NCI-H1417 treated with DMSO at 0.1 percent for 48 hours (cell line): Measurements from ENCODE around the gene ERCC4.
"Not testable (repeated sequence)": the region's sequence is repeated elsewhere in the genome, so short reads cannot be mapped to it uniquely, and the experiment has no call there.

ENCODE experiments used
- DNase-seq: peaks from one replicate; lab custom pipeline; 2025; lab: John Stamatoyannopoulos, UW

The ERCC4 gene

DNA sequence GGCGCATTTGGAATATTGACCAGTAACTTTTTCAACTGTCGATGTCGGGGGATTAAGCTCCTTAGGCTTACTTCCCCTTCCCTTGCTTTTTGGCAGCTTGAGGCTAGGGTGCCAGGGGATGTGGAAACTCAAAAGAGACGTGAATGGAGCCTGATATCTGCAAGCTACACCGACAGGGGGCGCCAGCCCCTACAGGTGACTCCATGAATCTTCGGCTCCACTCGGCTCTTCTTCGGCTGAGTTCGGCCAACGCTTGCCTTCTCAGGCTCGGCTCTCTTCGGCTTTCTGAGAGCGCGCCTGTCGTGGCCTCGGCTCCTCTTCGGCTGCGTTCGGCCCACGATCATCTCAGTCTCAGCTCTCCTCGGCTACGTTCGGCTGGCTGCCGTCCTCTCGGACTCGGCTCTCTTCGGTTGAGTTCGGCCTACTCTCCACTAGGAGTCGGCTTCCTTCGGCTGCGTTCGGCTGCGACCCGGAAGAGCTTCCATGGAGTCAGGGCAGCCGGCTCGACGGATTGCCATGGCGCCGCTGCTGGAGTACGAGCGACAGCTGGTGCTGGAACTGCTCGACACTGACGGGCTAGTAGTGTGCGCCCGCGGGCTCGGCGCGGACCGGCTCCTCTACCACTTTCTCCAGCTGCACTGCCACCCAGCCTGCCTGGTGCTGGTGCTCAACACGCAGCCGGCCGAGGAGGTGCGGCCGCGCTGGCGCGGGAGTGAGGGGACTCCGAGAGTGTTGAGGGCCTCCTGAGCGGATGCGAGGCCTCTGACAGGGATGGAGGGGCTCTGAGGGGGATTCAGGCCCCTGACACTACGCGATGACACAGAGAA lies at the start of gene ERCC4:
Gene ERCC4 (plus strand): TSS at position 472 of the 827 bp plus-strand sequence. CDS start 12 bp downstream, at position 484.
- peak; percentile 97 for DNase-seq

DNA sequence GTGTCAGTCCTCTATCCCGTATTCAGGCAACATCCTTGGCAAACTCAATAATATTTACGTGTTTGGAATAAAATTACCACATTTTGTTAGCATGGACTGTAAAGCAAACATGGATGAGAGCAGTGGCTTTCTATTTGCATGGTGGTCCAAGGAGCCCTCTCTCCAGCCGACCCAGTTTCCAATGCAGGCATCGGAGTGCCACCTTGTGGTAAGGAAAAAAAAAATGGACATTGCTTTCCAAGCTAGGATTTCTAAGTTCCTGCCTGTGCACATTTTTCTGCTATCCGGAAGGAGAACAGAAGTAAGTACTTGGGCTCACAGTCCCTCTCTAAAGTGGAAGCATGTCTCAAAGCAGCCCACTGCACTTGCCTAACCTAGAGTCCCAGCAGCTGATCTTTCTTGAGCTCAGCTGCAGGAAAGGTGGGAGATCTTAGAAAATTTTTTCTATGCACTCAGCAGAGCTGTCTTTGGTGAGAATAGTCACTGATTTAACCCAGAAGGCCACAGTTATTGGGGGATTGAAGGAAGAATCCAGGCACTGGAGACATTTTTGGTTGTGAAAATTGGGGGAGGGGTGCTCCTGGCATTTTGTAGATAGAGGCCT lies 46.0 kb upstream of the ERCC4 start:
- DNase-seq: no peak

DNA sequence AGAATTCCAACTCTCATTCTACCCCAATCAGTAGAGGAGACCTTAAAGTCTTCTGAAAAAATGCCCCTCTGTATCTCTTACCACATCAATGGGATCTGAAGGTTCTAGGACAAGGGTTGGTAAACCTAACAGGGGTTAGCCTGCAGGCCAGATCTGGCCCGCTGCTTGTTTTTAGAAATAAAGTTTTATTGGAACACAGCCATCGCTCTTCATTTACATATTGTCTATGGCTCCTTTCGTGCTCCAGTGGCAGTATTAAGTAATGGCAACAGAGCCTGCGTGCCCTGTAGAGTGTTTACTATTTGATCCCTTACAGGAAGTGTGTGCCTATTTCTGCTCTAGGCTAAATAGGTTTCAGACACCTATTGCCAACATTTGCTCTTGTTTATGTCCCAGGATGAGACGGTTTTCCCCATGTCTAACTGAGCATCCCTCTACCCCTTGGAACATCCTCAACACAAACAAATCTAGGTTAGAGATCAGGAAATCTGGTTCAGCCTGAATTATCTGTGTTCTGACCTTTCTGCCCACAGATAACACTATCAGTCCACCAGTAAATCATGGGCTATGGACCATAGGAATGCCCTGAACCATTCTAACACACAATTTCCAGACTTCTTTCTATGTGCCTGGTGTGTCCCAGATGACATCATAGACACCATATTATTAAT lies 44.2 kb upstream of the ERCC4 start:
- DNase-seq: no peak

DNA sequence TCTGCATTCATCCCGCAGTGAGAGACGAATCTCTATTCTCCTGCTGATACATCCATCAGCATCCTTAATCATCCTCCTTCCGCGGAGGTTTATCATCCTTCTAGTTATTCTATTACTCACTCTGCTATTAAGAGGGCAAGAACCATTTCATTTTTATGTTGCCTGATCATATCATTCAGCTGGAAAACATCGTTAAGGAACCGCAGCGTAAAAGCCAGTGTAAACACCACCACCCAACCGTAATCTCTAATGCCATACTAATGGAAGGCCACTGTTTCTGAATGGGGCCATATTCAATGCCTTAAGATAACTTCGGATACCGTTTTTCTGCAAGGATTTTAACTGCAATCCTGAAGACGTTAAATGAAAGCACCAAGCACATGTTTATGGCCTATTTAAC lies 36.7 kb upstream of the ERCC4 start:
- DNase-seq: no peak

DNA sequence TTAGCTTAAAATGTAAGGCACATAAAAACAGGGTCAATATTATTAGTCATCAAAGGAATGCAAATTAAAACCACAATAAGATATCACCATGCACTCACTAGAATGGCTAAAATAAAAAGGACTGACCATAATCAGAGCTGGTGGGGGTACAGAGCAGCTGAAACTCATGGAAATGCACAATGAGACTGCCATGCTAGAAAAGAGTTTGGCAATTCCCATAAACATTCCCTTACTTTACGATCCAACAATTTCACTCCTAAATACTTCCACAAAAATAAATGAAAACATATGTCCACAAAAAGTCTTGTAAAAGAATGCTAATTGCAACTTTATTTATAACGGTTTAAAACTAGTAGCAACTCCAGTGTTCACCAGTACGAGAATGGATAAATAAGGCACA lies 36.1 kb upstream of the ERCC4 start:
- no peak for DNase-seq

DNA sequence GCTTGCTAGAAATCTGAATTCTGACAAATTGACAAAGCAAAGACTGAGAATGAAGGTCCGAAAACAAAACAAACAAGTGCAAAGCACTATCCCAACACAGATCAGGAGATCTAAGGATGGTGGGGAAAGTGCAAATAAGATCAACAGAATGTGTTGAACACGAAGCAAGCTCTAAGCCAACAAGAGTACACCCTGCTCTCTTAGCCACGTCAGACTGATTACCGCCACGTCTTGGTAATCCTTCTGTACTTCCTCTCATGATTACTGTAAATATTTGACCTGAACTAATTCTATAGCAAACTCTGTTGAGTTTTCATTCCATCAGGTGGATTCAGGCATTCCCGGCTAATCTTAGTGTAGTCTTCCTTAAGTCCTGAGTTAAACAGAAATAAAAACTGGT lies 34.3 kb upstream of the ERCC4 start:
- DNase-seq: no peak

DNA sequence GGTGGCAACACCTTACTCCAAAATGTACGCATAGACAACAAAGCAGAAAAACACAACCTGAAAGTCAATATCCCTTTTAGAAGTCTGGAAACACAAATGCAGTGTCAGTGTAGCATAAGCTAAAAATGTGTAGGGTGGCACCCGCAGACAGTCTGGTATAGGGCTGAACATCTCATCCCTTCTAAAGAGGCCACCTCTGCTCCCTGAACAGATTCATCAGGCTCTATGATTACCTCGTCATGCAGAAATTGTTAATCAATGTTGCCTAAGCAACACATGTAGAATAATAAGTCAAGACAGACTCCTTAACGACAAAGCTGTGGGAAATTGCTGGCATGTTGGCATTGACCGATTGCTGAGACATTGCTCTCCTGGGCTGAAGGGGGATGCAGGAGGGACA lies 33.3 kb upstream of the ERCC4 start:
- DNase-seq: no peak

DNA sequence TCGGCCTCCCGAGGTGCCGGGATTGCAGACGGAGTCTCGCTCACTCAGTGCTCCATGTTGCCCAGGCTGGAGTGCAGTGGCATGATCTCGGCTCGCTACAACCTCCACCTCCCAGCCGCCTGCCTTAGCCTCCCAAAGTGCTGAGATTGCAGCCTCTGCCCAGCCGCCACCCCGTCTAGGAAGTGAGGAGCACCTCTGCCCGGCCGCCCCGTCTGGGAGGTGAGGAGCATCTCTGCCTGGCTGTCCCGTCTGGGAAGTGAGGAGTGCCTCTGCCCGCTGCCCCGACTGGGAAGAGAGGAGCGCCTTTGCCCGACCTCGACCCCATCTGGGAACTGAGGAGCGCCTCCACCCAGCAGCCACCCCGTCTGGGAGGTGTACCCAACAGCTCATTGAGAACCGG lies 30.6 kb upstream of the ERCC4 start:
- not testable (repeated sequence) for DNase-seq

DNA sequence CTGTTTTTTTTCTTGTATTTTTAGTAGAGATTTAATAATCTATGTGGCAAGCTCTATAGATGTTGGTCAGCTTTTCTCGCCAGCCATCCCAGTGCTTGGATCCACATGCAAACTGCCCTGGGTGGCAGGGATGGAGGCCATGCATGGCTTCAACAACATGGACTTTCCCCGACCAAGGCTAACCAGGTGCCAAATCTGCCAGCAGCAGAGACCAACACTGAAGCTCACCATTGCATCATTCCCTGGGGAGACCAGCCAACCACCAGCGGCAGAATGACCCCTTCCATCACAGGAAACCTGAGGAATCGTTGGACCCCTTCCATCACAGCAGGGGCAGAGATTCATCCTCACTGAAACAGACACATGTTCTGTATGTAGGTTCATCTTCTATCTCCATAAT lies 27.7 kb upstream of the ERCC4 start:
- DNase-seq: no peak

DNA sequence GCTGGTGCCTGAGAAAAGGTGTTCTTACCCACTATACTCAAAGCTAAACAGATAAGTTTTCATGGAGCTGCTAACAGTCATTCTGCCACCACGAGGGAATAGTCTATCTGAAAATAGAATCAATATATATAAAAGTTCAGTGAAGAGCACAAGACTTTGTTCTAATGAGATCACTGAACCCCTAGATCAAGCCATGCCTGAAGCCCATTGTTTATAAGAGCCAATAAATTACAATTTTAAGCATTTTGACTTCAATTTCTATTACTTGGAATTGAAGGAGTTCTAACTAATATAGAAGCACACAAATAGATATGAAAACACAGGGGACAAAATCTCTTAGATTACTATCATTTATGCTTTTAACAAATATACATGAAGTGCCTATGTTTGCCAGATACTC lies 24.4 kb upstream of the ERCC4 start:
- DNase-seq: no peak

DNA sequence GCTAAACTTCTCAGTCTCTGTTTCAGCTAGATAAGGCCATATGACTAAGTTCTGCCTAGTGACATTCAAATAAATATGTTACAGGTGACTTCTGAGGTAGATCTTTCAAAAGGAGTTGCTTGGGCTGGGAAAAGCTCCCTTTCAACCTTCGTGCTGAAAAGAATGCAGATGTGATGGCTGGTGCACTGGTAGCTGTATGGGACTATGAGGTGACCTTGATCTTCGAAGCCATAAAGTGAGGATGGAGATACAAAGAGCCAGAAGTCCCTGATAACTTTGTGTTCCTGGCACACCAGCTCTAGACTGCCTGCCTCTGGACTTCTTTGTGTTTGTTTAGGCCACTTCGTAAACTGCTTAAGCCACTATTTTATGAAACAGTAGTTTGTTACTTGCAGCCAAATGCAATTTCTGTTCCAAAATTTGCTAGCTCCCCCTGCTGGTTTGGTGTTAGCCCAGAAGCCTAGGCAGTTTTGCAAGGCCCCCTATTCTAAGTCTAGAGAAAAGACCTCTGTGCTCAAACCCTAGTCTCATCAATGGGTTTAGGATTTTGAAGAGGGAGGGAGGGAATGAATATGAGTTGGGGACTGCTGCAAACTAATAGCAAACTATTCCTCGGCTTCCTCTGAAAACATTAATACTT lies 23.3 kb upstream of the ERCC4 start:
- DNase-seq: no peak

DNA sequence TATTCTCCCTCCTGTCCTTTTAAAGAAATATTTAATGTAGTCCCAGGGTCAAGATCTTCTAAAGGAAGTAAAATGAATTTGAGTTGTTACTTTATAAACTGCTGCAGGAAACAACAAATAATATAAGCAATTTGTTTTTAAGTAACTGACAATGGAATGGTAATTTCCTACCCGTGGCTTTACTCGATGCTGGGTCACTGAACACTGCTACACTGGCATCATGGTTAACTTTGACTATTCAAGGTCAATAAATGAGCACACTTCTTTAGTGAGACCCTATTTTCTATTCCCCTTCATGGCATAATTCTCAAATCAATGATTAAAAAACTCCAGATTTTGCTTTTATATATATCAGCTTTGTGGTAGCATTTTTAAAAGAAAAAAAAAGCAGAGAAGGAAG lies 22.1 kb upstream of the ERCC4 start:
- no peak for DNase-seq

DNA sequence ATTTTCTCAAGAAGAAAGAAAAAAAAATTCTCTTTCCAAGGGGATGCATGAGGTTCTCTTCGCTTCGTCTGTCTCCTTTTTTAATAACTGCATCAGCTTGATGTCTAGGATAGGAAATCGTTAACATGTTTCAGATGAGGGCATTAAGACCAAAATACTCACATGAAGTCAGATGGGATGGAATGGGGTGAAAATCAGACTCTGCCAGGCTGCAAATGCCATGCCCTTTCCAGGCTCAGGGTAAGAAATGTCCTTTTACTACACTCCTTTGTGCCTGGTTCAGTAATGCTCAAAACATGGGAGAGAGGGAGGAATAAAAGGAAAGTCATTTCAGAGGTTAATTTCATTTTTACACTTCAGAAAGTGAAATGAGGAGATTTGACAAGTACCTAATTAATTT lies 21.7 kb upstream of the ERCC4 start:
- DNase-seq: no peak

DNA sequence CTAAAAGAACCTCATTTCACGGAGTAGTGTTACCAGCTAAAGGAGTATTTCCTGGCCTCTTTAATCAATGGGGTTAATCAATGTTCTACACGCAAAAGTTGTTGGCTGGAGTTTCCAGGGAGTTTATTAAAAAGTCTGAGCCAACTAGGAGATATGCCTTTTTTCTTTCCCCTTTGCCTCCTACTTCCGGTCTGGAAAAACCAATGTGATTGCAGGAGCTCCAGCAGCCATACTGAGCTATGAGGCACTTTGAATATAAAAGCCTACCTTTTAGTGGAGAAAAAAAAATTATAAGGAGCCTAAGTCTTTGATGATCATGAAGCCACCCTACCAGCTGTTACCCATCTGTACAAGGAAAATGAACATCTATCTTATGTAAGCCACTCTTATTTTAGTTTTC lies 17.9 kb upstream of the ERCC4 start:
- DNase-seq: no peak

DNA sequence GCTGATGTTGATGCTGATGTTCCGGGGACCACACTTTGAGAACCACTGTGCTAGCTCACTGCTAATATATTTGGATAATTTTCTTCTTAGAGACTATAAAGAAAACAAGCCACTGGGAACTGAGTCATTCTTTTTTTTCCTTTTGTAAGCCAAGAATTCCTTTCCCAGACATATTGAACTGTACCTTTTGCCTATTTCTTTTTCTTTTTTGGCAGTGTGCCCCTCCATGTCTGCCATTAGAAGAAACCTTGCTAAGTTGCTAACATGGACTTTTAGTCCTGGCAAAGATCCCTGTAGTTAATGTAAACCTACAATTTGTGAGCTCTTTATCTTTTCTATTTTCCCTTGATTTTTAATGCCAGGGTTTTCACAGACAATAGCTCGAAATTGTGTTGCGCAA lies 17.3 kb upstream of the ERCC4 start:
- no peak for DNase-seq

DNA sequence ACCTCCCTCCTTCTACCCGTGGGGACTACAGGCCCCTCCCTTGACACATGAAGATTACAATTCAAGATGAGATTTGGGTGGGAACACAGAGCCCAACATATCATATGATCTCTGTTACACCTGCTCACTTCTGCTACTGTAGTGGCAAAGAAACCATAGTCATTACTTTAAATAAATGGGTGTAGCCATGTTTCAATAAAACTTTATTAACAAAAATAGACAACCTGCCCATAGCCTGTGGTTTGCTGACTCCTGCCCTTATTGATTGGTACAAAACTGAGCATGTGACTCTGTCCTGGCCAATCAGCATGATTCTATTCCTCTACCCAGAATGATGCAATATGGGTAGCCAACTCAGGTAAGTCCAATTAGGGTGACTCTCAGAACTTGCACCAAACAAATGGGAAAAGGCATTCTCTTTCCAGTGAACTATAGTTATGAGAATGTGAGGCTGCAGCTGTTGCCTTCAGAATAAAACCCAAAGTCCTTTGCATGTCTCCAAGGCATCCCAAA lies 15.7 kb upstream of the ERCC4 start:
- DNase-seq: no peak

DNA sequence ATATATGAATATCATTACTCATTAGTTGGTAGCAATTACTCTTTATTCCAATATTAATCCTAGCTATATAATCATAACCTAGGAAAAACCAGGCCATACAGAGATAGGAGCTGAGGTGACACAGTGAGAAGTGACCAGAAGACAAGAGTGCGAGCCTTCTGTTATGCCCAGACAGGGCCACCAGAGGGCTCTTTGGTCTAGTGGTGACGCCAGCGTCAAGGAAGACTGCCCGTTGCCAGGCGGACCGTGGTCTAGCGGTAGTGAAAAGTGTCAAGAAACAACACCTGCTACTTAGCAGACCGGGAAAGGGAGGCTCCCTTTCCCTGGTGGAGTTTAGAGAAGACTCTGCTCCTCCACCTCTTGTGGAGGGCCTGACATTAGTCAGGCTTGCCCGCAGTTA lies 15.1 kb upstream of the ERCC4 start:
- not testable (repeated sequence) for DNase-seq

DNA sequence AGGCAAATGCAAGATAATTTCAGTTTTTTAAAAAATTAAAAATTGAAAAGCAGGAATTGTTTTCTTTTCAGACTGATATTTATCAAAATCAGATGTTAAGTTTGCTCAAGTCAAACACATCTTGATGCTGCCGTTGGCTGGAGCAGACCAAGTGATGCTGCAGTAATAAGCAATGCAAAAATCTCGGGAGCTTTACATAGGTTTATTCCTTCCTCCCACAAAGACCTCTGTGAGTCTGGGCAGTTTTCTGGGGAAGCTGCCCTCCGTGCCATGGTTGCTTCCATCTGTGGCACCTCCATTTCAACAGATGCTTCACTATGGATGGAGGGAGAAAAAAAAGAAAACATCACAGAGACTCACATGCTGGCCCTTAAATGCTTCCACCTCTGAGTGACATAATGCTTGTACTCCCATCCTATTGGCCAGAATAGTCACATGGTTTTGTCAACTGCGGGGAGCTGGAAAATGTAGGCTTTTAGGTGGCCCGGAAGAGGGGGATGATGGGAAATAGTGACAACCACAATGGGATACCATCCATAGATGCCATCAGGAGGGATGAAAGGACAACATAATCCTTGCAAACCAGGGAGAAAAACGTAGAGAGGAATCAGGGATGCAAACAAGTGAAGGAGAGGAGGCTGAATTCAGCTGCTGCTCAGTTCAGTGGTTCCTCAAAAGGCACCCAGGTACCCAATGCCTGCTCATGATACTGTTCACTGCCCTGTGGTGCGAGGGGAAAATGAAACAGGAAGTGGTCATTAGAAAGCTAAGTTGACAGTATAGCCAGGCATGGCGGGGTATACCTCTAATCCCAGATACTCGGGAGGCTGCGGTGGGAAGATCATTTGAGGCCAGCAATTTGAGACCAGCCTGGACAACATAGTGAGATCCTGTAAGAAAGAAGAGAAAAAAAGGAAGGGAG lies 13.5 kb upstream of the ERCC4 start:
- no peak for DNase-seq

DNA sequence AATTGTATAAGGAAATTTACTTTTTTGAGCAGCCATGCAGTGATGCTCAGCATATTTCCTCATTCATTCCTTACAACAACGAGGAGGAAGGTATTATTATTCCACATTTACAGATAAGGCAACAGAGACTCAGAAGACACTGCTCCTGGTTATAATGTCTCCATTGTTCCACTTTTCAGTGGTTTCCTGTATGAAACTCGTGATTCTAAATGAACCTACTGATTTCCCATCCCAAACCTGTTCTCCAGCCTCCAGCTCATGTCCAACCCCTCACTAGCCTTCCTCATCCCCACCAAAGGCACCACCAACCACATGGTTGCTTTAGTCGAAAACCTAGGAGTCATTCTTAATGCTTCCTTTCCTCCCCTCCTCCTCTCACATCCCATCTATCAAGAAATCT lies 12.5 kb upstream of the ERCC4 start:
- no peak for DNase-seq

DNA sequence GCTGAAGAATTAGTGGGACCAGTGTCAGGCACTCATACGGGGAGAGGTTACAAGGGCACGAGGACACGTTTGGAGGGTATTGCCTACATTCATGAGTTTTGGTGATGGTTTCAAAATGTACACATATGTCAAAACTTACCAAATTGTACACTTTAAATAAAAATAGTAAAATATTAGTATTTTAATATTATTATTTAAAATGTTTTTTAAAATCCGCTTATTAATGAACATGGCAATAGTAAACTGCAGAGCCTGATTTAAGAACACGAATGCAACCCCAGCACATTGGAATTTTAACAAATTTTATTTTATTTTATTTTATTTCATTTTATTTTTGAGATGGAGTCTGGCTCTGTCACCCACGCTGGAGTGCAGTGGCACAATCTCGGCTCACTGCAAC lies 10.9 kb upstream of the ERCC4 start:
- DNase-seq: no peak

DNA sequence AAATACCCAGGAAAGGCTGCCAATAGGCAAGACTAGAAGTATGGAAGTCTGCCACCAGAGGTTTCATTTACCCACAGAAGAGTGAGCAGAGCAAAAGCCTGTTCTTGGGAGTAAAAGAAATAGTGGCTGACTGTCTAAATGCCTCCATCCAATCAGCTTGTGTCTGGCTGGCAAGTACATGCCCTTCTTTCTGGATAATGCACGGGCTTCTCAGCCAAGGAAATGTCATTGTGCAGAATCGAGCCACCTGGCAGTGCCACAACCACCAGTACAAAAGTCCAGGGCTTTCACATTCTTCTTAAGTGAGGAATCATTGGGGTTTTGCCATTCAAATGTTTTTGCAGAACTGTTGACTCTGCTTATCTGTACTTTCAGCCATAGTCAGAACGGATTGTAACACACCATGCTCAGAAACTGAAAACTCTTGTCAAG lies 10.1 kb upstream of the ERCC4 start:
- DNase-seq: no peak
